Measurements from ENCODE around the gene CDCP2. TPM values are rescaled to one million over a fixed set of nuclear protein-coding genes. Genes with fewer than 3 reads are reported as not detected.

CDCP2 gene
- total and polyA plus RNA-seq, 2 of the 8 experiments (the other 6 are each of a cell fraction or from before 2014, with no cell fraction given), result not detected

DNA sequence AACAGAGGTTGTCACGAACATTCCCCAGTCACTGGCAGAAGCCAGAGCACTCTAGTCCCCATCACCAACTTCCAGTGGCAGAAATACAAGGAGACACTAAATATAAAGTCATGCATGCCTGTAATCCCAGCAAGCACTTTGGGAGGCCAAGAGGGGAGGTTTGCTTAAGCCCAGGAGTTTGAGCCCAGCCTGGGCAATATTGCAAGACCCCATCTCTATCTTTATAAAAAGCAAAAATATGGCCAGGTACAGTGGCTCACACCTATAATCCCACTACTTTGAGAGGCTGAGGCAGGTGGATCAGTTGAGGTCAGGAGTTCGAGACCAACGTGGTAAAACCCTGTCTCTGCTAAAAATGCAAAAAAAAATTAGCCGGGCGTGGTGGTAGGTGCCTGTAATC, 40.7 kb upstream of the CDCP2 start:
- Histone ChIP-seq H3K18ac (ENCODE audit: extremely low read depth, low read length) (no peak overlapping the region), H2AFZ (ENCODE audit: low read length) (no peak overlapping the region), H3K23ac (ENCODE audit: insufficient read length) (no peak overlapping the region), H3K27ac (ENCODE audit: low read depth, low read length) (no peak overlapping the region), H4K20me1 (replicated peaks in 1 of 2; ENCODE audit: control insufficient read depth in 1 of 2, insufficient read depth in 2 of 2, low read length in 2 of 2) (peaks cover 0 to 2% of the 10 kb centered on the region in 2 experiments), H3K4me1 (replicated peaks in 1 of 4; ENCODE audit: control insufficient read depth in 3 of 4, insufficient read depth in 4 of 4, low read length in 3 of 4) (no peaks in the 10 kb centered on the region), H2BK15ac (ENCODE audit: low read length) (no peak overlapping the region), H3K4me3 (ENCODE audit: extremely low read depth in 1 of 4, insufficient read depth in 2 of 4, low read depth in 3 of 4, low read length in 4 of 4) (no peak overlapping the region), H4K8ac (ENCODE audit: extremely low read depth, insufficient read depth, low read length) (no peak overlapping the region), H2BK20ac (ENCODE audit: low read length) (no peak overlapping the region), H3K14ac (ENCODE audit: insufficient read length) (no peak overlapping the region), H3K9me3 (ENCODE audit: insufficient read depth in 2 of 2, low read depth in 1 of 2, low read length in 1 of 2) (no peaks in the 10 kb centered on the region), H2AK5ac (ENCODE audit: low read depth, low read length) (no peak overlapping the region), H3K79me1 (ENCODE audit: low read depth, low read length) (0 out of 2 replicates have a peak, but pooled peaks cover 2% of the 10 kb centered on the region), H3K27me3 (replicated peaks in 1 of 4; ENCODE audit: control insufficient read depth in 3 of 4, extremely low read depth in 1 of 4, insufficient read depth in 3 of 4, low read length in 3 of 4) (no peaks in the 10 kb centered on the region), H3K4me2 (ENCODE audit: insufficient read depth in 1 of 2, low read depth in 2 of 2, low read length in 2 of 2) (no peak overlapping the region), H3K9ac (replicated peaks in 1 of 4; ENCODE audit: extremely low read depth in 1 of 4, low read depth in 3 of 4, low read length in 3 of 4) (no peak overlapping the region), H2BK120ac (replicated peaks; ENCODE audit: low read depth, low read length) (no peak overlapping the region), H3K23me2 (ENCODE audit: low read depth, low read length) (no peaks in the 10 kb centered on the region), H4K5ac (ENCODE audit: insufficient read length, low read depth, low read length) (no peak overlapping the region), H3K36me3 (ENCODE audit: control insufficient read depth in 2 of 4, insufficient read depth in 4 of 4, low read length in 3 of 4) (peaks cover 0 to 9% (median 5%) of the 10 kb centered on the region in 4 experiments; a peak in 3 of 8 replicates), H2BK5ac (ENCODE audit: low read depth, low read length) (no peak overlapping the region), H3K56ac (replicated peaks; ENCODE audit: insufficient read length, low read depth, low read length) (no peak overlapping the region), H3K4ac (replicated peaks; ENCODE audit: insufficient read length, low read depth, low read length) (no peak overlapping the region), H4K91ac (replicated peaks; ENCODE audit: insufficient read length, low read length) (no peak overlapping the region), H3K79me2 (ENCODE audit: control insufficient read depth in 1 of 2, insufficient read depth in 2 of 2, low read length in 2 of 2) (no peaks in the 10 kb centered on the region), H2BK12ac (ENCODE audit: low read depth, low read length) (no peak overlapping the region)
- no peak for DNase-seq (ENCODE audit: low read depth in 1 of 2, low spot score in 2 of 2)
- ChIA-PET CTCF (ENCODE audit: partially characterized antibody) (interaction anchor here (3.5 kb wide), 1 partner anchor 12 kb away, joined by 16 read pairs; no protein-coding TSS in a partner anchor), POLR2A (ENCODE audit: partially characterized antibody) (no interaction called here)
- FAIRE-seq, result no peak
- WGBS, 2 experiments (ENCODE audit: extremely low coverage in 1 of 2, insufficient coverage in 1 of 2, insufficient read length in 1 of 2, insufficient replicate concordance in 2 of 2, low coverage in 1 of 2, low lambda C conversion rate in 2 of 2, missing lambda C conversion rate in 1 of 2), result 95% methylated on average over 5 of the region's 5 CpGs; no CpG with 5 or more reads in 1 of the 2 experiments
- no peak for TF ChIP-seq CTBP2 (IDR thresholded peaks at IDR 0.05; ENCODE audit: borderline replicate concordance, insufficient read depth, insufficient read length, low read length)
- TF ChIP-seq EGR1 (IDR thresholded peaks at IDR 0.05; ENCODE audit: borderline replicate concordance, low read depth, low read length), result no peak

All from H1 (cell line).